ENCODE data around the gene D2HGDH.

D2HGDH gene

DNA sequence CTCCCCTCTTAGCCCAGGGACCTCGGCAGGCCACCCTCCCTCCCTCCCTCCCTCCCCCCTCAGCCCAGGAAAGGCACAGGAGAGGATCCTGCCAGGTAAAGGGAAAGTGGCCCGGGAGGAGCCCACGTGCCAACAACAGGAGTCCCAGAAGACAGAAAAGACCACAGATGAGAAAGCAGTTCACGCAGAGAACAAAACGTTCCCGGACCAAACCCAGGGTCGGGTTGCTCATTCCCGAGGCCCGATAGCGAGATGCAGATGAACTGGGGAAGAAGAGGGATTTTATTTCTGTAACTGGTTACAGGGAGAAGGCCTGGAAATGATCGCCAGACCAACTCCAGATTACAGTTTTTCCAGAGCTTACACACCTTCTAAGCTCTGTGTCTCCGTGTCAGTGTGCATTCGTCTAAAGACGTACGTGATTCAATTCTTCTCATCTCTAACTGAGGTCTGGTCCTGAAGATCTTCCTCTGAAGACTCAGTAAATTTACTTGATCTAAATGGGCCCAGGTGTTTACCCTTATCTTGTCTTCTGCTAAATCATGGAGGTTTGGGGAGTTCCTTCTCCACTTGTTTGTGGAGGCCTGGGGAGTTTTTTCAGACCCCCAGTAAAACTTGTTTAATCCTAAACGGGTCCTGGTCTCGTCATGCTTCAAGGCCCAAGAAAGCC is 73.8 kb downstream of the D2HGDH start:
- no peak for DNase-seq (ENCODE audit: insufficient read length, low spot score)
- TF ChIP-seq, protein P1, sequence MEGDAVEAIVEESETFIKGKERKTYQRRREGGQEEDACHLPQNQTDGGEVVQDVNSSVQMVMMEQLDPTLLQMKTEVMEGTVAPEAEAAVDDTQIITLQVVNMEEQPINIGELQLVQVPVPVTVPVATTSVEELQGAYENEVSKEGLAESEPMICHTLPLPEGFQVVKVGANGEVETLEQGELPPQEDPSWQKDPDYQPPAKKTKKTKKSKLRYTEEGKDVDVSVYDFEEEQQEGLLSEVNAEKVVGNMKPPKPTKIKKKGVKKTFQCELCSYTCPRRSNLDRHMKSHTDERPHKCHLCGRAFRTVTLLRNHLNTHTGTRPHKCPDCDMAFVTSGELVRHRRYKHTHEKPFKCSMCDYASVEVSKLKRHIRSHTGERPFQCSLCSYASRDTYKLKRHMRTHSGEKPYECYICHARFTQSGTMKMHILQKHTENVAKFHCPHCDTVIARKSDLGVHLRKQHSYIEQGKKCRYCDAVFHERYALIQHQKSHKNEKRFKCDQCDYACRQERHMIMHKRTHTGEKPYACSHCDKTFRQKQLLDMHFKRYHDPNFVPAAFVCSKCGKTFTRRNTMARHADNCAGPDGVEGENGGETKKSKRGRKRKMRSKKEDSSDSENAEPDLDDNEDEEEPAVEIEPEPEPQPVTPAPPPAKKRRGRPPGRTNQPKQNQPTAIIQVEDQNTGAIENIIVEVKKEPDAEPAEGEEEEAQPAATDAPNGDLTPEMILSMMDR (IDR thresholded peaks at IDR 0.05; ENCODE audit: insufficient read depth, missing control alignments) = no peak
- no peak for FAIRE-seq

DNA sequence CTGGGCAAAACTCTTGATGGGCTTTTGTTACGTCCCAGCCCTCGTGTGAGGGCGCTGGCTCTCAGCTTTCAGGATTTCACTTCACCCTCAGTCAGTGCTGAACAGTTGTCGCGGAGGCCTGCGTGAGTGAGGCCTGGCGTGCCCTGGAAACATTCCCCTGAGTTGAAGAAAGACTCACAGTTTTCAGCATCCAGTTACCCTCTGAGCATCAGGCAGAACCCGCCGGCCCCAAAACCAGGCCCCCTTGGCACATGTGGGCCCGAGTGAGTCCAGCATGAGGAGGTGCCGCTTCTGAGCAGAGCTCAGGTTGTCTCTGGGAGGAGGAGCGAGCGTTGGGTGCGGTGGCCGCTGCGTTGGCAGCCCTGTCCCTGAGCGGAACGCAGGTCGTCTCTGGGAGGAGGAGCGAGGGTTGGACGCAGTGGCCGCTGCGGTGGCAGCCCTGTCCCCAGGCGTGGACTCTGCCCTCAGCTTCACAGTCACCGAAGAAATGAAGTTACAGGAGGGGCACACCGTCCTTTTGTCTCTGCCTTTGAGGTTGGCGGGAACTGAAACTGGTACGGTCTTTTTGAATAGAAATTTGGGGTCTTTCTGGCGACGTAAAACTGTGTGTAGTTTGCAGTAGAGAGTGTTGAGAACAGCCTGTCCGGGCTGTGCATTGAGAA is 74.4 kb downstream of the D2HGDH start, which contains the start of gene NEU4:
TSS of gene NEU4 (plus strand) at position 473 of the 662 bp plus-strand sequence. CDS start 5,292 bp downstream, outside the sequence.
- TF ChIP-seq, protein P1 (IDR thresholded peaks at IDR 0.05; ENCODE audit: insufficient read depth, missing control alignments) = no peak
- no peak for FAIRE-seq
- DNase-seq (ENCODE audit: insufficient read length, low spot score) = no peak

DNA sequence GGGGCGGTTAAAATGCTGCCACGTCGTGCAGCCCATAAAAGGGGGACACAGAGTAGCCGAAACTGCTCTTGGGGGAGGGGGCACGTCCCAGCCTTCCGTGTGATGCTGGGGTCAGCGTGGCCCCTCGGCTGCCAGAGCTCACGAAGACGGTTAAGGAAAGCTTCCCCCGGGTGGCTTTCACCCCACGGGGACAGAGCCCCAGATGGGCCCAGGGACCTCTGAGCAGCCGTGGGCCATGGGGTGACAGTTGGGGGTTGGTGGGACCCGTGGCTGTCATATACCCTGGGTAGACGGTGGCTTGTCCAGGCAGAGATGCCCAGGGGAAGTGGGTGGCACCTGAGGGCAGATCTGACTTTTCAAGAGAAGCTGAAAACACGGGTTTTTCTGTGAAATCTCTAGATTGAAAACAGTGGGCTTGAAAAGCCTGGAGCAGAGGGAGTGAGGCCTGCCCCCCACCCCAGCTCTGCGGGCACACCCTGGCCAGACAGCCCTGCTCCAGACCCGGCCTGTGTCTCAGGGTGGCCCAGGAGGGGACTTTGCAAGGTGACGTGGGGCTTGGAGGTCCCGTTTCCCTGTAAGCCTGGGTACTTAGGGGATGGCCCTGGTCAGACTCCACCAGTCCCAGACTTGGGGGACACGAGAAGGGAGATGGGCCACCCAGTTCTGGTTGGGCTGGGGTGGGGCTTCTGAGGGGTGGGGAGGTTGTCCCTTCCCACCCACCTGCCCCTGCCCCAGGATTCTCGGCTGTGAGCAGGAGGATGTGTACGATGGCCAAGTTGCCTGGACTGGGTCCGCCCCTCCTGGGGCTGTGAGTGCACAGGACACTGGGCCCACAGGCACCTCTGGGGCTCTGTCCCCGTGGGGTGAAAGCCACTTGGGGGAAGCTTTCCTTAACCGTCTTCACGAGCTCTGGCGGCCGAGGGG is 75.2 kb downstream of the D2HGDH start:
- FAIRE-seq (no peak), DNase-seq (ENCODE audit: insufficient read length, low spot score) (no peak)

DNA sequence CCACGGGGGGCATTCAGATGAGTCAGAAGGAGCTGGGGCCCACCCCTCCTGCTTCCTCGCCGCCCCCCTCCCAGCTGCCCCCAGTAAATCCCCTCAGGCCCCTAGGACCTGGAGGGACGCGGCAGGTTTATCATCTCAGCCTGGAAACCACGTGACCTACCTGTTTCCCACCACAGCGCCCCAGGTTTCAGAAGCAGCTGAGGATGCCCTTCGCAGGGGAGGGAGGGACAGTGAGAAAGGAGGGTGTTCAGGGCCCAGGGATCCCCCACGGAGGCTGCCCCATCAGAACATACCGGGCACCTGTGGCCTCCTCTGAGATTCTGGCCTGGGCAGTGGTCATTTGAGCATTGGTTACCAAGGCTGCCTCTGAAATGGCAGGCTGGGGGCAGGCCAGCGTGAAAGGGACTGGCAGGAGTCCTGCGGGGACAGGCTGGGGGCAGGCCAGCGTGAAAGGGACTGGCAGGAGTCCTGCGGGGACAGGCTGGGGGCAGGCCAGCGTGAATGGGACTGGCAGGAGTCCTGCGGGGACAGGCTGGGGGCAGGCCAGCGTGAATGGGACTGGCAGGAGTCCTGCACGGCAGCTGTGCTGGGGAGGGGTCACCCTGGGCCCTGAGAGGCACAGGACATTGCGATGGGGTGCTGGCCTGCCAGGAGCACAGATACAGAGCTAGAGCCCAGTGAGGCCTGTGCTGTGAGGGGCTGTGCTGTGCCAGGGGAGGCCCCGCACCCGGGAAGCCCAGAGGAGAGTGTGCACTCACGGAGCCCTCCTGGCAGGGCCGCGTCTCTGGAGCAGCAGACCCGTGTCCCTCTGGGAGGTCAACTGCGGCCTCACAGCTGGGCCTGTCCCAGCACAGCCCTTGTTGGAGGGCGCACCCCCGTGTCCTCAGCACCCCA is 76.1 kb downstream of the D2HGDH start:
- TF ChIP-seq, protein P1 (IDR thresholded peaks at IDR 0.05; ENCODE audit: insufficient read depth, missing control alignments) = no peak
- DNase-seq (ENCODE audit: insufficient read length, low spot score) (no peak), FAIRE-seq (no peak)

More for the DNA sequence above, 75.2 kb downstream of the D2HGDH start:
- TF ChIP-seq, protein P1 (IDR thresholded peaks at IDR 0.05; ENCODE audit: insufficient read depth, missing control alignments) = no peak

DNA sequence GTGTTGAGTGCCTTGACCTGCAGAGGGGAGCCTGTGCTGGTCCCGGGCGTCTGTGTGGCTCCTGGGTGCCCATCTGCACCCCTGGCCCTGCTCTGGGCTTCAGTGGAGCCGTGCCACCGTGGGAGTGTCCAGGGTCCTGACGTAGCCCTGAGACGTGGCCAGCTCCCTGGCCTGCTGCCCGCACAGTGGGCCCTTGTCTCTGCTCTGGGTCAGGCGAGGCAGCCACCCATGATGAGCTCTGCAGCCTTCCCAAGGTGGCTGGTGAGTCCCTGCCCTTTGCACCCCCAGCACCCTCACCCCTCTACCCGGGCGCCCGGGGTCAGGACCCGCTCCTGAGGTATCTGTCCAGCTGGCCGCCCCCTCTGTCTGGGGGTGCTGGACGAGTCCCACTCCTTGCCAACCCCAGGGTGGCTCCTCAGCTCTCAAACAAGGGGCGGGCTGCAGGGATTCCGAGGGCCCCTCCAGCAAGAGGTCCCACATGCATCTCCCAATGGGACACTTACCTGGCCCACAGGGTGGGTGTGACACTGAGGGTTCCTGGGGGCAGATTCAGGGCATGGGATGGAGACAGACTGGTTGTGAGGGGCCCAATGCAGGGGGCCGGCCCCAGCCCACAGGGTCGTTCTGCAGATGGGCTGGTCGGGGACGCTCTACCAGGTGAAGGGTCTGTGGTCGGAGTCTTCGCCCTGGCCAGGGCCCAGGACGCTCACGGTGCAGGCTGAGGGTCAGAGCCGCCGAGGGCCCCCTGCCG is 76.9 kb downstream of the D2HGDH start:
- no peak for DNase-seq (ENCODE audit: insufficient read length, low spot score)
- TF ChIP-seq, protein P1 (IDR thresholded peaks at IDR 0.05; ENCODE audit: insufficient read depth, missing control alignments) = no peak
- FAIRE-seq = no peak

Data from D721Med (cell line).